Lower leg skin (tissue), 3 donors: Measurements from ENCODE around the gene PCDHGA6.
"Not testable (repeated sequence)": the region's sequence is repeated elsewhere in the genome, so short reads cannot be mapped to it uniquely, and the experiment has no call there.

Experiments
- CTCF ChIP-seq, 3 donors: fragments of 450-650 bp; IDR thresholded peaks; one replicate each; pipeline ENCODE4 v1.5.1; 2016; ENCODE audit warnings: antibody characterized with exemption in 3 of 3, mild to moderate bottlenecking in 3 of 3, moderate library complexity in 2 of 3
- POLR2A ChIP-seq, 2 donors: fragments of 450-650 bp; IDR thresholded peaks; one replicate each; pipeline ENCODE4 v1.6.1; 2016 to 2017; ENCODE audit warnings: antibody characterized with exemption in 2 of 2, mild to moderate bottlenecking in 1 of 2, moderate library complexity in 1 of 2

DNA sequence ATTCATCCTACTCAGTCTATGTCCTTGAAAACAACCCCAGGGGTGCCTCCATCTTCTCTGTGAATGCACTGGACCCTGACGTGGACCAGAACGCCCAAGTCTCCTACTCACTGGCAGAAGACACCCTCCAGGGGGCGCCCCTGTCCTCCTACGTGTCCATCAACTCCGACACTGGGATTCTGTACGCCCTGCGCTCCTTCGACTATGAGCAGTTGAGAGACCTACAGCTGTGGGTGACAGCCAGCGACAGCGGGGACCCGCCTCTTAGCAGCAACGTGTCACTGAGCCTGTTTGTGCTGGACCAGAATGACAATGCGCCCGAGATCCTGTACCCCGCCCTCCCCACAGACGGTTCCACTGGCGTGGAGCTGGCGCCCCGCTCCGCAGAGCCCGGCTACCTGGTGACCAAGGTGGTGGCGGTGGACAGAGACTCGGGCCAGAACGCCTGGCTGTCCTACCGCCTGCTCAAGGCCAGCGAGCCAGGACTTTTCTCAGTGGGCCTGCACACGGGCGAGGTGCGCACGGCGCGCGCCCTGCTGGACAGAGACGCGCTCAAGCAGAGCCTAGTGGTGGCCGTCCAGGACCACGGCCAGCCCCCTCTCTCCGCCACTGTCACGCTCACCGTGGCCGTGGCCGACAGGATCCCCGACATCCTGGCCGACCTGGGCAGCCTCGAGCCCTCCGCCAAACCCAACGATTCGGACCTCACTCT lies 1.9 kb downstream of the PCDHGA6 start:
- TF ChIP-seq CTCF, POLR2A (IDR thresholded peaks at IDR 0.05): not testable (repeated sequence)
